ENCODE data around the gene AADAC.
"Not testable (repeated sequence)": the region's sequence is repeated elsewhere in the genome, so short reads cannot be mapped to it uniquely, and the experiment has no call there.

The AADAC gene, protein sequence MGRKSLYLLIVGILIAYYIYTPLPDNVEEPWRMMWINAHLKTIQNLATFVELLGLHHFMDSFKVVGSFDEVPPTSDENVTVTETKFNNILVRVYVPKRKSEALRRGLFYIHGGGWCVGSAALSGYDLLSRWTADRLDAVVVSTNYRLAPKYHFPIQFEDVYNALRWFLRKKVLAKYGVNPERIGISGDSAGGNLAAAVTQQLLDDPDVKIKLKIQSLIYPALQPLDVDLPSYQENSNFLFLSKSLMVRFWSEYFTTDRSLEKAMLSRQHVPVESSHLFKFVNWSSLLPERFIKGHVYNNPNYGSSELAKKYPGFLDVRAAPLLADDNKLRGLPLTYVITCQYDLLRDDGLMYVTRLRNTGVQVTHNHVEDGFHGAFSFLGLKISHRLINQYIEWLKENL

DNA sequence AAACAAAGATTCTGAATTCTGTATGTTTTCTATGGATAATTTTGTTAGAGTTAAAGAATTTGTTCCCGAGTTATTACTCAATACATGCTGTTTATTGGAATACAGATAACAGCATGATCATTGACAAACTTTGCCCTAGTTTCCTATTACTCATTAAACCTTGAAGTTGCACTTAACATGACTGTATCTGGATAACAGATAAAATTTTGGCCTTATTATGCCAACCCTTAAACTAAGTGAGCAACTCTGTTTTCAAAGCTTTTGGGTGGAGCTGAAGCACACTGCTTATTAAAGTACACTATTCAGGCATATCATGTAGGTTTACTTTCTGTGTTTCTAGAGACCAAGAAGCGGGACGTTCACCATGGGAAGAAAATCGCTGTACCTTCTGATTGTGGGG is at the start of gene AADAC:
Gene AADAC, plus strand, starts transcription at position 318 of the 400 bp plus-strand sequence. Its CDS starts 47 bp downstream, at position 365.
- no peak for DNase-seq

DNA sequence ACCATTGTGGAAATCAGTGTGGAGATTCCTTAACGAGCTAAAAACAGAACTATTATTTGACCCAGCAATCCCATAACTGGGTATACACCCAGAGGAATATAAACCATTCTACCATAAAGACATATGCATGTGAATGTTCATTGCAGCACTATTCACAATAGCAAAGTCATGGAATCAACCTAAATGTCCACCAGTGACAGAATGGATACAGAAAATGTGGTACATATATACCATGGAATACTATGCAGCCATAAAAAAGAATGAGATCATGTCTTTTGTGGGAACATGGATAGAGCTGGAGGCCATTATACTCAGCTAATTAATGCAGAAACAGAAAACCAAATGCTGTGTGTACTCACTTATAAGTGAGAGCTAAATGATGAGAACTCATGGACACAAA is 49.2 kb upstream of the AADAC start:
- DNase-seq = not testable (repeated sequence)

DNA sequence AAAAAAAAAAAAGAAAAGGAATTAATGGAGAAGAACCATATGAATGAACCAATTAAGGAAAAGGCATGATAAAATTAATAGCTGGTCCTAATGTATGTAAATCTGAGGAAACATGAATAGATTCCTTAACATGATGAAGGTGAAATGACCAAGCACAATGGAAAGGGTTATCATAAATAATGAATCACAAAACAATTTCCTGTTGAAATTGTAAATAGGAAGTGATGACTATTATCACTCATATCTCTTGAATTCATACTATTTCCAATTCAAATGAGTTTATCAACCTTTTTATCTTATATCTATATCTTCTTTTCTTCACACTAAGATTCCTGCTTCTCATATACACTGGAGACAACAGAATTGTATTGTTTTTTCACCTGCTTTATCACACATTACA is 48.2 kb upstream of the AADAC start:
- DNase-seq = peak in 1 of 2 experiments; percentile 9

DNA sequence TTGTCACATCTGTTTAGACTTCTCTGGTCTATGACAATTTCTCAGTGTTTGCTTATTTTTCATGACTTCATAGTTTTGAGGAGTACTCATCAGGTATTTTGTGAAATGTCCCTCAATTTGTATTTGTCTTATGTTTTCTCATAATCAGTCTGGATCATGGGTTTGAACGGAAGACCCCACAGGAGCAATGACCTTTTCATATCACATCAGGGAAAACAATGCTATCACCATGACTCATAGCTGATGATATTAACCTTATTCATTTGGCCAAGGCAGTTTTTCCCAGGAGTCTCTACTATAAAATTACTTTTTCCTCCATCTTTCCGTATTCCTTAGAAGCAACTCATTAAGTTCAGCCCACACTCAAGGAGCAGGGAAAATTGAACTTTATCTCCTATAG is 47.5 kb upstream of the AADAC start:
- DNase-seq = no peak

DNA sequence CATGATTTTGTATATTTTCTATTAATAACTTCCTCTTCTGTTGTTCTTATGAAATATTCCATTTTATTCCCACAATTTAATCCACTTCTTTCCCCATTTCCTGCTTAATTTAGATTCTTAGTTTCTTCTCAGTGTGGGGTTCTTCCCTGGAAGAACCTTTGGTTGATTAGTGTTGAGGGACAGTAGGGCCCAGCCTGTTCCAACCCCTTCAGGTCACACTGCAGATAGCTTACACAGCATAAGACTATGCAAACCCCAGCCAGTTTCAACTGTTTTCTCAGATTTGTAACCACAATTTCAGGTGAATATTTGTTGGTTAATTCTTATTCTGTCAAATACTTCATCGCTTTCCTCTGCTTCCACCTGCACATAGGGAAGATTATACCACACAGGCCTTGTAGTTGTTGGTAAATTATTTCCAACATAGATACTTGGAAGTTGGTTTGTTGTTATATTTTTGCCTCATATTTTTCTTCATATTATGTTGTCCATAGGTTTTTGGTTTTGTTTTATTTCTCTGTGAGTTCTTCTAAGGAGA is 45.5 kb upstream of the AADAC start:
- peak; percentile 26 to 37 for DNase-seq

DNA sequence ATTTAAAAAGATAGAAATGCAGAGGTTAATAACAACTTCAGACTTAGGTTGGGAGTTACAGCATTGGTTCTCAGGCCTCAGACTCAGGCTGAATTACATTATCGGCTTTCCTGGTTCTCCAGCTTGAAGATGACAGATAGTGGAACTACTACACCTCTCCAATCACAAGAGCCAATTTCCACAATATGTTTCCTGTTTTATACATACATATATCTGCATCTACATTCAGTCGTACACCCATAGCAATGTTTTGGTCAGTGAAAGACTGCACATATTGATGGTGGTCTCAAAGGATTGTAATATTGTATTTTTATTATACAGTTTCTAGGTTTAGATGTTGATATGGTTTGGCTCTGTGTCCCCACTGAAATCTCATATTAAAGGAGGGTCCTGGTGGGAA is 44.7 kb upstream of the AADAC start:
- DNase-seq = no peak

DNA sequence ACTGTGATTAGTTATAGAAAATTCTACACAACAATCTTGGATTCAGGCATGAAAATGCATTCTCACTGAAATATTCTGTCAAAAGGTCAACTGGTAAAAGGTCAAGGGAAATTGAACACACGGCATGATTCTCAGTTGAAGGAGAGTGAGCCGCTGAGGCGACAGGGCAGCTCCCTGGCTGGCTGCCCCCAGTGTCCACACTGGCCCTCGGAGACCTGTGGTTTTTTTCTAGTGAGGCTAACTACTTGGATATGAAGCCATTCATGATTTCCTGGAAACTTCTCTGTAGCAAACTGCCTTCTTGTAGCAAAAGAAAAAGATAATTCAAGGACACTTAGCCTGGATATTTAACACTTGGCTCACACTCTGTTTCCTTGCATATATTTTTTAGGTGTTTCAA is 43.0 kb upstream of the AADAC start:
- DNase-seq = no peak

DNA sequence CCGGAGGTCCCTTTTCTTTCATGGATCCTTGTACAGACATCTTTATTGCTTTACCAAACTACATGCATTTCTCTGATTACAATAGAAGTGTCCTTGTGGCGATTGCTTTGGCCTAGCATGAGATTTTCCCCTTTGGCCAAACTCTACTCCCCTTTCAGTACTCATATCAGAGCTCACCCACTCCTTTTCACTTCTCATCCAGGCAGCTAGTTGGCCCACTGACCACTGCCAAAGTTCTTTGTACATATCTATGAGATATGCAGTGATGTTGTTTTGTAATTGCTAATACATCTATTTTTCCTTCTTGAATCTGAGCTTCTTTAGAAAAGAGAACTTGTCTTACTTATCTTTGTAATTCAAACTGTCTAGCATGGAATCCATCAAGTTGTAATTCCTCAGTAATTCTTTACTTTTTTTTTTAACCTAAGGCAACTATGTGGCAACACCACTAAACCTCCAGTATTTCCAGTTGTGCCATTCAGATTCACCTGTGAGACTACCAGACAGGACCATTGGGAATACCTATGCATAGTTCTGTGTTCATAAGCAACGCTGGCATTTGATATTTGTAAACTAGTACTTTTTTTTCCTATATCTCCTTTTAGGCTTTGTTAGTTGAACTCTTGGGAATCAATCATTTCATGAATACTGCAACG is 41.0 kb upstream of the AADAC start:
- DNase-seq = no peak

DNA sequence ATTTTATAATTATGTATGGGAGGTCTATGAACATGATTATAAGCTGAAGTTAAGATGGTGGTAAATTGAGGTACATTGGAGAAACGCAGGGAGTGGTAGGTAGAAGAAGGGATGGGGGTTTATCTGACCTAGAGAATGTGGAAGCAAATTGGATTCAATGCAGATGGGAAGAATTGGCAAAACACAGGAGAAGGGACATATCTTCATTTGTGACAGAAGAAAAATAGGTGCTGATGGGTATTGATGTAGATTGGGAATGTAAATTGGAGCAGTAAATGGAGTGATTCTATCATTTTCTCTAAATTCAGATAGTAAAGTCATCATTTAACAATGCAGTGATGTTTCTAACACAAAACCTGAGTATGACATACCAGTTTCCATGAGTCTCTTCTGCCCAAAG is 39.7 kb upstream of the AADAC start:
- no peak for DNase-seq

DNA sequence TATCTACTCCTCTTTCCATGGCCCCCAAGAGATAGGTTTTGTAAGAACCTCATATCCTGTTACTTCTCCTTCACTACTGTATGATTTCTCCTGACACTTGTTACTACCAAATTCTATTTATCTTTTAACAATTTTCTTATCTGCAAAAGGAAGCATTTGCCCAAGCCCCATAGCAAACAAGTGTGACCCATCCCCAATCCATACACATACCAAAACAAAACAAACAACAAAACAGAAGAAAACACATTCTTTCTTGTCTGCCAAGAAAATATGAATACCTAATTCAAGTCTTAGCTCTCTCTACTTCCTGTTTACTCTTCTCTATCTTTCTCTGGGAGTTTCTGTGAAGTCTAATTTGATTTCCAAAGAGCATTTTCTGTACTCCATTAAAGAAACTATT is 39.0 kb upstream of the AADAC start:
- DNase-seq = no peak

DNA sequence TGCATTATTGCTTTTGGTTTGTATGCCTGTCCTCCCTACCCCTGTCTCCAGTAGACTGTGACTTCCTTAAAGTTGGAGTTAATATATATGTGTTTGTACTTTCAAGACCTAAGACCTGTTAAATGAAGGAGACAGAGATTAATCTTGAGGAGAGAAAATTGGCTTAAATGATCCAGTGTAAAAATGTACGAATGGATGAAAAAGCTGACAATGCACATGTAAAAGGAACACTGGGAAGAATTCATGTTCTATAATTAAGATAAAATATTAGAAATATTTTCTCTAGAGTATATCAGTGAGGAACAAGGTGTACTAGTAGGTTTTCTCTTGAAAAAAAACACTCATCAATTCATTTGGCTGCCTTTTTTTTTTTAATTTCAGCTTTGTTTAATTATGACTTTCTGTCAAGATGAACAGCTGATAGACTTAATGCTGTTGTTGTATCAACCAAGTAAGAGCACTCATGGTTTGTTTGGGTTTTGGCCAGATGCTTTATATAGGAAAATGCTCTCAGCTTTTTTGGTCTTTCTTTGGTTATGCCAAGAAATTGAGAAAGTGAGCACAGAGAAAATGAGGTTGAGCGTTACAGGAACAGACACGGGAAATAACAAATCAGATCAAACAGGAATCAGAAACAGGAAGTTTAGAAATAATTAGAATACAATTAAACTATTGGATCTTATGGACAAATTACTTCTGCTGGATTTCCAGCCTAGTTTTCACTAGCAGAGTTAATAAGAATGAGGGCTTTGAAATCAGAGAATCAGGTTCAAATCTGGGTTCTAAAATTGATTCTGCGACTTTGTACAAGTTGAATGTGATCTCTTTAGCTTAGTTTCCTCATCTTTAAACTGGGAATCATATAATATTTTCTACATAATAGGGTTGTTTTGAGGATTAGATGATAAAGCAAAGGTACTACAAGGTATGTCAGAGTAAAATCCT is 38.3 kb upstream of the AADAC start:
- DNase-seq = no peak

DNA sequence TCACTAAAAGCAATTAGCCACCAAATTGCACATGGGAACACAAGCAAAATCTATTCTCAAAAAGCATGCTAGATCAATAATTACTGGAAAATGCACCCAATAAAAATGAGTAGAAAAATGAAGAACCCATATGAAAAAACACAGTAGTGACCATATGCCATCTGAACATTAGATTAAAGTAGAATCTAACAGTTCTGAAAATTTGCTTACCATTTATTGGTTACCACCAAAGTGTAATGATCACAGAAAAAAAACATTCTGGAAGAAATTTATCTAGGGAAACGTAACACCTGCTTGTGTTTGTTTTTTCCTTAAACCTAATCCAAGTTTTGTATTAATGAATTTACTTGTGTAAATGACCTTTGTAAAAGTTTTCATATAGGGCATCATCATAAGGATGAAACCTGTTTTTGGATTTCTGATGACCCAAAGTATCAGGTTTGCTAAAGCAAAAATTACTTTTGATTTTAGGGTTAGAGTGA is 37.6 kb upstream of the AADAC start:
- no peak for DNase-seq

DNA sequence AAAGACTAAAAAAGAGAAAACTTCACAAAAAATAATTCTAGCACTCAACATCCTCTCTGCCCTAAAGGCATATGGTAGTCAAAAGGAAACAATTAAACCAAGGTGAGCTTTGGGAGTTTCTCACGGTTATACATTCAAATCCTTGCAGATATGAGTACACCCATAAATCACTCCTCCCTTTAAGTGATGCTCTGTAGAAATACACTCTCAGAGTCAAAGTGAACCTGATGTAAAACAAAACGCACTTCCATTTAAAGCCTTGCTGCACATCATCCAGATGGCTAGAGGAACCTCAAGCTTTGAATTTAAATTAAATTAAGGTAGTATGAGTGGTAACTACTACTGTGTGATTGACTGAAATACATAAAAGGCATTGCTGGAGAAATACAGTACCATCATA is 36.0 kb upstream of the AADAC start:
- DNase-seq = no peak

DNA sequence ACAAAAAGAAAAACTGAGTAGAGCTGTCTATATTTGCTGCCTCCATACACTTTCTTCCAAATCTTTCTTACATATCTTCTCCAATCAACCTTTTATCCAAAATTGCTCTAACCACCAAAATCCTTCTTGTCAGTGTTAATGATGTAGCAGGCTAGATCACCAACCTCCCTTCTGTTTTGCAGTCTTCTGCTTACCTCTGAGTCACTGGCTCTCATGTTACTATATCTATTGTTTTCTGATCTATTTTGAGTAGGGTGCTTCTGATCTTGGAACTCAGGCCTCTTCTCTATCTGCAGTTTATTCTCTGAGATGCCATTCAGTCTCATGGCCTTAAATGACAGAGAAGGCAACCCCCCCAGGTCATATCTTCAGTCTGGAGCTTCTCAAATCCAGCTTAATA is 26.3 kb upstream of the AADAC start:
- DNase-seq = no peak

DNA sequence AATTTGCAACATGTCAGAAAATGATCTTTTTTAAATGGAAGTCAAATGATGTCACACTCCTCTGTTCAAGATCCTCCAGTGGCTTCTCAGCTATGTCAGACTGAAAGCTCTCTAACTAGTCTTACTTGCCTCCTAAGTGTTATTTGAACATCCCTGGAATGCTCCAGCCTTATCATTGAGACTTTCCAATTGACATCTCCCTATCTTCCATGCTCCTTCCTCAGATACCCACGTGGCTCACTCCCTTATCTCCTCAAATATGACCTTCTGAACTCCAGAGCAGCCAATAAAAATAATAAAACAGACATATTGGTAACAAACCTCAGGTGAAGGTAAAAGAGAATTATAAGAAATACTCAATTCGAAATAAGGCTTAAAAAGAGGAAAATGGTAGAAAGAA is 25.5 kb upstream of the AADAC start:
- DNase-seq = no peak

DNA sequence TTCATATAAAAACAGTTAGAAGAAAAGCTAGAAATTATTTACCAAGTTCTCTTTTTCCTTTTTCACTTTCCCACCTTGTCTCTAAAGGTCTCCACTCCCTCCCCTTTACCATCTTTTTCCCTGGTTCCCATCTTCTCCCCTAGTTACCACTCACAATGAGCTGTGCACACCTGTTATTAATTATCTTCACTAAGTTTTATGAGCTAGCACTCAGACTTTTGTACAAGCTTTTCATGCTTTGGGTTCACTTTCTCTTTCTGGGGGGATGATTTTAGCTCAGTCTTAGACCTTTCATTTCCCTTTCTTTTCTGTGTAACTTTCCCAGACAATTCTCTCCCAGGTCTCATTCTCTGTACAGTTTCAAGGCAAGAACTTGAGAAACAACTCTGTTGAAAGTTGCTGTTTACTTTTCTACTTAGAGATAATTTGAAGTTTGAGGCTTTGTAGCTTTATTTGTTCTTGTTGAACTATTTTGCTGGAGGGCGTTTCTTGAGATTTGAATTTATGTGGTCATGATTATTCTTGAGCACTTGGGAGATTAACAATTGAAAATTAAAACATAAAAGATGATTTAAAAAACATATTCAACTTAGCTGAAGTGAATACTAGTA is 24.0 kb upstream of the AADAC start:
- DNase-seq = no peak

DNA sequence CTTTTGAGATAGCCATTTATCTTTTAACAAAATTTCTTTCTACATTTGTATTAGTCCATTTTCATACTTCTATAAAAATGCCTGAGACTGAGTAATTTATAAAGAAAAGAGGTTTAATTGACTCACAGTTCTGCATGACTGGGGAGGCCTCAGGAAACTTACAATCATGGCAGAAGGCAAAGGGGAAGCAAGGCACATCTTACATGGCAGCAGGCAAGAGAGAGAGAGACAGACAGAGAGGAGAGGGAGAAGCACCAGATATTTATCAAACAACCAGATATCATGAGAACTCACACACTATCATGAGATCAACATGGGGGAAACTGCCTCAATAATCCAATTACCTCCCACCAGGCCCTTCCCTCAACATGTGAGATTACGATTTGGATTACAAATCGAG is 23.2 kb upstream of the AADAC start:
- not testable (repeated sequence) for DNase-seq

DNA sequence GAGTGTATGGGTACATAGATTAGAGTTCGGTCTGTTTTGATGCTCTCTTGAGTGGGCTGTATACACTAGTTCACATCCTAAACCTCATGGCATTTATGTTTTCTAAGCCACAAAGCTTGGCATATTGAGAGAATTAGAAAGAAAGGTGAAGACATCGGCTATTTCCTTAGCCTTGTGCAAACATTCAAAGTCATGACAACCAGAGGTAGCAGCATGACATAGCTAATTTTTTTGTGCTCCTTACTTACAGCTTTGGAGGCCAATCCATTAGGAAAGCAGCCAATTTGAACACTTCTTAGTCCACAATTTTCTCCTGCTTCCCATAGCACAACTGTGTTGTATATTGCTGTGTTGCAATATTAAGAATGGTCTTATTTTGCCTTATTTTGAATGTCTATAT is 21.5 kb upstream of the AADAC start:
- DNase-seq = no peak

DNA sequence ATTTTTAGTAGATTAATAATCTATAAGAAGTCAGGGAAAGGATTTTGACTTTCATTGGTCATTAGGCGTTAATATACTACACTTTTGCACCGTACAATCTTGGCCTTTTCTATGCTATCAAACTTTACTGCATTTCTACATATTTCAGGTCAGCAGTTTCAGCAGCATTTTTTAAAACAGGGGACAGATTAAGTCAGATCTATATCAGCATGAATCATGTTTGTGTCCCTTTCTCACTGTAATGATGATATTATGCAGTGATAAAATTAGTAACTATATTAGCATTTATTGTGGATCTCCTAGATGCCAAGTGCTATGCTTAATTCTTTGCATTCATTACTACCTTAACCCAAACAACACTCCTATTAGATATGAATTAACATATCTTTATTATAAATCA is 20.3 kb upstream of the AADAC start:
- no peak for DNase-seq

DNA sequence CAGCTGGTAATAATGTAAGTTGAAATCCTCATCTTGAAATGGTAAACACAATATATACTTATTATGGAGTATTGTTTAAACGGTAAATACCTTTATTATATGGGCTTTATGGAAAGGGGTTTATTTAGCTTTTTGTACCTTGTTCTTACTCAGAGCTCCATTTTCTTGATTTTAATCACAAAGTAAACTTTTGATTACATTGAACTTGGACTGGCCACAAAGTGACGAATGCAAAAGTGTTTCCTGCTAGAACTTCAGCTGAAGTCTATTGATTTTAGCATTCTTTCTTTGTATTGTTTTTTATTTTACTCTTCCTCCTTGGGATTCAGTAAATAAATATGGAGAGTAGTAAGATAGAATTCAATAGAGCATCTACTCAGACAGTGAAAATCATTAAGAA is 19.8 kb upstream of the AADAC start:
- no peak for DNase-seq

DNA sequence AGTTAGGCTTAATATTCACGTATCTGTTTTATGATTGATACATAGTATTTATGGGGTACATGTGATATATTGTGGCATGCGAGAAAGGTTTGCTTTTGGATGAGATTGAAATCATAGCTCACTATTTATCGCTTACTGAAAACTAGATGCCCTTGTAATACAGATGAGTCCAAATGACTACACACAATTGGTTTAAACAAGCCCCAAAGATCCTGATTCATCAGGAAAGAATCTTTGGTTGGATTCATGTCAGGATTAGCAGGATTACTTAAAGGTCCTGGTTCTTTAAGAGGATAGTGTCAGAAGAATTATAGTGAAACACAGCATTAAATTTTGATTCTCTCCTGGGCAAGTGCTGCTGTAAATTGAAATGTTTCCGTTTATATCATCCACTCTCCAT is 18.6 kb upstream of the AADAC start:
- no peak for DNase-seq

DNA sequence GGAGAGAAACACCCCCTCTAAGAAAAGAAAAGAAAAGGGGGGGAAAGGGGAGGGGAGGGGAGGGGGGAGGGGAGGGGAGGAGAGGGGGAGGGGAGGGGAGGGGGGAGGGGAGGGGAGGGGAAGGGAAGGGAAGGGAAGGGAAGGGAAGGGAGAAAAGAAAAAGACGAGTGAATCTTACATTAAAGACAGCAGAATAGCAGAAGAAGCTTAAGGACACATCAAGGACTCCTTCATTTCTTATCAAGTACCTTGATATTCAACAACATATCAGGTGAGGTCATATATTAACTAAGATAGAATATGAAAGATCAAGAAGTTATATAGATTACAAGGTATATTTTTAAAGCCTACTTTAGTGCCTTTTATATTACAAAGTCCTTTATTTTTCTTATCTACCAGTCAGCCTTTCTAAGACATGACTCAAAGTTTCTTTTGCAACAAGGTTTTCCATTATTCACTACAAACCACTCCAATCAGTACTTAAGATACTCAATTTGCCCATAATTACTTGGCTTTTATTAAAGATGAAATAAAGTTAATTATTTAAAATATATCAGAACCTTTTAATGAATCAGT is 17.7 kb upstream of the AADAC start:
- no peak for DNase-seq
